Measurements from ENCODE around the gene ARIH2.

Gene ARIH2

GRCh38 chr3:48974076-48974864 is 55.6 kb downstream of the ARIH2 start:
- DNase-seq (ENCODE audit: low spot score) = no peak

DNA sequence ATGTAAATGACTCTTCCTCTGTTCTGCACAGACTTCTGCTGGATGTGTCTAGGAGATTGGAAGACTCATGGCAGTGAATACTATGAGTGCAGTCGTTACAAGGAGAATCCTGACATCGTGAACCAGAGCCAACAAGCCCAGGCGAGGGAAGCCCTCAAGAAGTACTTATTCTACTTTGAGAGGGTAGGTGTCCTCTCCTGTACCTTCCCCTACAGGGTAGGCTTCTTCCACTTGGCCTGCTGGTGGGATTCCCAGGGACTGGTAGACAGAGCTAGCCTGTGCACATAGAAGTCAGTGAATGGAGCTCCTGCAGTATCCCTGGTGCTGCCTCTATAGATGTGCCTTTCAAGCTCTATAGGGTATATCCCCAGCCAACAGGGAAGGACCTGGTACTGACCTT is 60.8 kb downstream of the ARIH2 start:
- DNase-seq (ENCODE audit: low spot score) = no peak

- no peak for DNase-seq (ENCODE audit: low spot score)
These were observed 61.7 kb downstream of the ARIH2 start for GRCh38 chr3:48980295-48980694.

GRCh38 chr3:48982016-48982415 is 63.4 kb downstream of the ARIH2 start:
- no peak for DNase-seq (ENCODE audit: low spot score)

GRCh38 chr3:48982686-48983085 is 64.0 kb downstream of the ARIH2 start:
- DNase-seq (ENCODE audit: low spot score) = no peak

DNA sequence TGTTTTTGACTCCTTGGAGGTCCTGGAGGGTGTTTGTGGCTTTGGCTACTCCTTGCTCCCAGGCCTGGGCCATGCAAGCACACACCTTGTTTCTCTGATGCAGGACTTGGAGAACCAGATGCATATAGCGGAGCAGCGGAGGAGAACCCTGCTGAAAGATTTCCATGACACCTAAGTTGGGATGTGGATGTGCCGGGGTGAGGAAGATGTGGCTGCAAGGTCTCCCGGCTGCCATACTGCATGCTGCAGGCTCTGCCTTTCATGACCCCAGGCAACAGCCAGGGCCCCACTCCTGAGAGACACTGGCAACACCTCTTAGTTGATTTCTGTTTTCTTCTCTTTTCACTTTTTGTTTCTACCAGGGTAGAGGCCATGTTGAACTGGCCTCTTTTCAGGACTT is 64.5 kb downstream of the ARIH2 start:
- DNase-seq (ENCODE audit: low spot score) = no peak

DNA sequence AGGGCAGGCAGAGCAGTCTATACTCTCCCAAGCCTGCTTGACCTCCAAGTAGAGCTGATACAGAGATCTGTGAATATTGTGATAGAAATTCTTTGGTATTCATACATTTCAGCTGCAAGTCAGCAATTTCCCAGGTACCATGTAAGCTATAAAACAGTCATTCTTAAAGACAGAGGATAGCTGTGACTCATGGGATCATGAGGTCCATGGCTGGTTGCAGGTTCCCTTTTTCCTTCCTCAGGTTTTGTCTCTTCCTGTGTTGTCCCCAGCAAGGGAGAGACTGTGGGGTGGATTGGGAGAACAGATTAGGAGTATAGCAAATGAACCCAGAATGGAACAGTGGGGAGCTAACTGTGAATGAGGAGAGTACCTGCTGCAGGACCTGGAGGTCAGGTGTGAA is 66.0 kb downstream of the ARIH2 start:
- DNase-seq (ENCODE audit: low spot score) = no peak

GRCh38 chr3:48985831-48986376 is 67.3 kb downstream of the ARIH2 start:
- no peak for DNase-seq (ENCODE audit: low spot score)

GRCh38 chr3:48989126-48989795 is 70.6 kb downstream of the ARIH2 start:
- no peak for DNase-seq (ENCODE audit: low spot score)

GRCh38 chr3:48989796-48990635 is 71.4 kb downstream of the ARIH2 start, which contains the start of gene P4HTM:
Gene P4HTM, plus strand, starts transcription at chr3:48990241. Its CDS starts 16 bp downstream, at chr3:48990257.
- peak; percentile 95 for DNase-seq (ENCODE audit: low spot score)

DNA sequence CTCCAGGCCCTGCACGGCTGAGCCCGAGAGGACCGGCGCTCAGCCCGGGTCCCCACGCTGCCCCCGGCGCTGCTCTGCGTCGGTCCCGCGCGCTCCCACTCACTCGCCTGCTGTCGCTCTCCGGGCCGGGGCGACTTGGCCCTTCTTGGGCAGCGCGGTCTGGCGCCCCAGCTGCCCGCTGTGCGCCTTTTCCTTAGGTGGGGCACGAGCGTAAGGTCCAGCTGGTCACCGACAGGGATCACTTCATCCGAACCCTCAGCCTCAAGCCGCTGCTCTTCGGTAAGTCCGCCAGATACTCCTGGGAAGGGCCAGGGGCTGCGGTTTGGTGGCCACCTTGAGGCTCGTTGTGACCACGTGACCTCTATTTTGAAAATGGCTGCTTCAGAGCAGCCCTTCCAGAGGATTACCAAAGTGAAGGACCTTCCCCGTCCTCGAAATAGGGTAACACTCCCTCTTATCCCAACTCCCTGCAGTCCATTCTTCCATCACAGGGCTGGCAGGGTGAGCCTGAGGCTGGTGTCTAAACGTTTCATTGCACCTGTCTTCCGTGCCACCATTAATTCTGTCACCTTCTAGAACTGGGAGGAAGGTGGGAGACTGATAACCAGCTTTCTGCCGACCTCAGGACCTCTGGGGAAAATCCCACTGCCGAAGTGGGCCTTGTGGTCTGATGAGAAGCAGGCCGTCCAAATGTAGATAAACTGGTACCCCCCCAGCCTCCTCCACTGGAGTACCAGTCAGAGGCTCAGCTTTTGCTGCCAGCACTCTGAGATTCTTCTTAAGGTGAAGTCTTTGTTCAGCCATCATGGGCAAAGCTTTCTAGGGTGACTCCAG is 72.2 kb downstream of the ARIH2 start:
- peak; percentile 57 for DNase-seq (ENCODE audit: low spot score)

DNA sequence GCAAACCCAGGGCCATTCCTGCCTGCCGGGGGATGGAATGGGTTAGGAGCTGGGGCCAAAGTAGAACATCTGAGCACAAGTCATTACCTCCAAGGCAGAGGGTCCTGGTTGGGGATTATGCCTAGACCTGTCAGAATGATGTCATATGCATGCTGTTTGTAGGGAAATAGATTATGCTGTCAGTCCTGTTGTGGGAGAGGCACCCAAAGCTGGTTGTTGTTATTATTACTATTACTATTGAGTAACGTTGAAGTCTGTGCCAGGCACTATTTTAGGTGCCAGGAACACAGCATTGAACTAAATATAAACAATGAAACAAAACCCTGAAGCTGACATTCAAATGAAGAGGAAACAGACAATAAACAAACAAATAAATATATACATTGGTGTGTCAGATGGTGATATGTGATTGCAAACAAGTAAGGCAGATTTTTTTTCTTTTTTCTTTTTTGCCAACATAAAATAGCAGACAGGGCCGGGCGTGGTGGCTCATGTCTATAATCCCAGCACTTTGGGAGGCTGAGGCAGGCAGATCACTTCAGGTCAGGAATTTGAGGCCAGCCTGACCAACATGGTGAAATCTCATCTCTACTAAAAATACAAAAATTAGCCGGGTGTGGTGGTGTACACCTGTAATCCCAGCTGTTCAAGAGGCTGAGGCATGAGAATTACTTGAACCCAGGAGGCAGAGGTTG is 73.4 kb downstream of the ARIH2 start:
- no peak for DNase-seq (ENCODE audit: low spot score)

DNA sequence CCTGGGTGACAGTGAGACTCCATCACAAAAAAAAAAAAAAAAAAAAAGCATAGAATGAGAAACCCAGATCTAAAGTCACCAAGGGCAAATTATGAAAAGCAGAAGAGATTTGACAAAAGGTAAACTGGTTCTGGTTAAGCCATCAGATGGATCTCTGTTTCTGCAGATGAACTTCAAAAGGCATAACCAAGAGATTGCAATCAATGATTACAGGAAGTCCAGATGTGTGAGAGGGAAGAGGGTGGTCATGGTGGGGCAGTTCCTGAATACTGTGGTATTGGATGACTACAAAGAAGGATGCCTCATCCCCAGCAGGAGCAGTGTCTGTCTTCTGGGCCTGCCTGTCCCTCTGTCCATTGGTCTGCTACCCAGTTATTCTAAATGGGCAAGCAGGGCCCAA is 75.2 kb downstream of the ARIH2 start:
- no peak for DNase-seq (ENCODE audit: low spot score)

DNA sequence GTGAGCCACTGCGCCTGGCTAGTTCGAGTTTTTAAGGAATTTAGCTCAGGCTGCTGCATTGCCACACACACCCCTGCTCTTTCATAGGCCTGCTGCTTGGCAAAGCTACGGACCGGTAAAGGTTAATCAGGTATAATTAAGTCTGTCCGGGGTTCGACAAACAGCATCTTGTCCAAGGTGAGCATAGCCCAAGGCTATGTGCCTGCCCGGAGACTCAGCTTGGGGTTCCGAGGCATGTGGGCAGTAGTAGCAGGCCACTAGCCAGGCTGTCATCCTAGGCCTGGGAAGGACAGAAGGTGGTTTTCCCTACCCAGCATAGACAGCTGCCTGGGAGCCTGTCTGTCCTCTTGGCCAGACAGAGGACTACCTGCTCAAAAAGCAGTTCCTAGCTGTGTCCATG is 78.0 kb downstream of the ARIH2 start:
- DNase-seq (ENCODE audit: low spot score) = no peak

DNA sequence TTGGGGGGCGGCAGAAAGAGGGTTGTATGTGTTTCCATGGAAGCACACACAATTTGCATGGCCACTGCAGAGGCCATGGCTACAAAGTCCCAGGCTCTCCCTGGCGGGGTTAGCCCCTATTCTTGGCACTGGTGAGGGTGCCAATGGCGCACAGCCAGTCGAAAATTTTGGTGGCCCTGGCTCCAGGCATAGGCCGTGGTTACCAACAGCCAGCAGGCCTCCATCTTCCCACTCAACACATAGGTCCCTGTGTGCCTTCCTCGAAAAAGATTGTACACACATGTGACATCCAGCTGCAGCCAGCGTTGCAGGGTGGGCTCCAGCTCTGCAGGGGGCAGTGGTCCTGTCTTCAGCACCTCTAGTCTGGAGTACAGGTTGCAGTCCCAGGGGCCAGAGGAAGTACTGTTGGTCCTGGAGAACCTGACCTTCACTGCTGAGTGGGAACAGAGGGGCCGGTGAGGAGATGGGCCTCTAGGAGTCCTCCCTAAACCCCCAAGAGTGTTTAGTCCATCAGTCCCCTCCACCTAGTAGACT is 78.5 kb downstream of the ARIH2 start:
- no peak for DNase-seq (ENCODE audit: low spot score)

- no peak for DNase-seq (ENCODE audit: low spot score)
These were observed 79.3 kb downstream of the ARIH2 start for GRCh38 chr3:48997714-48998637.

GRCh38 chr3:48999085-48999858 is 80.6 kb downstream of the ARIH2 start:
- no peak for DNase-seq (ENCODE audit: low spot score)

- no peak for DNase-seq (ENCODE audit: low spot score)
These were observed 82.5 kb downstream of the ARIH2 start for GRCh38 chr3:49001155-49001554.
